GM23338 (cell line): ENCODE data around the gene MAP4K4.

Experiments used
- CTCF ChIP-seq, 2 experiments: fragments of 200-600 bp in 1 of 2; sonication (generic) in 1 of 2; conservative IDR thresholded peaks; 2 replicates each; pipeline versions ENCODE4 v1.5.1 to v1.6.1; 2016 to 2017; ENCODE audit warnings: antibody characterized with exemption in 2 of 2, low read depth in 2 of 2, mild to moderate bottlenecking in 2 of 2, moderate library complexity in 1 of 2
- ETS1 ChIP-seq: IDR thresholded peaks from 2 replicates; pipeline ENCODE4 v1.6.1; 2016; ENCODE audit warnings: antibody characterized with exemption
- EZH2 ChIP-seq: fragments of 200-600 bp; sonication (generic); IDR thresholded peaks from one replicate; pipeline ENCODE4 v1.8.0; 2017; ENCODE audit warnings: antibody characterized with exemption, mild to moderate bottlenecking, low read depth; ENCODE audit not compliant: unreplicated experiment
- EZH2phosphoT487 ChIP-seq: fragments of 200-600 bp; sonication (generic); IDR thresholded peaks from one replicate; pipeline ENCODE4 v1.8.1; 2018; ENCODE audit warnings: antibody characterized with exemption; ENCODE audit not compliant: unreplicated experiment
- NANOG ChIP-seq: IDR thresholded peaks from 2 replicates; pipeline ENCODE4 v1.6.1; 2016; ENCODE audit warnings: antibody characterized with exemption, borderline replicate concordance
- POLR2AphosphoS5 ChIP-seq: IDR thresholded peaks from 2 replicates; pipeline ENCODE4 v1.6.1; 2016; ENCODE audit warnings: antibody characterized with exemption, low read depth
- REST ChIP-seq: IDR thresholded peaks from one replicate; pipeline ENCODE4 v1.6.1; 2018; ENCODE audit warnings: antibody characterized with exemption; ENCODE audit not compliant: unreplicated experiment

GRCh38 chr2:101779656-101780055 is 82.1 kb downstream of the MAP4K4 start:
- TF ChIP-seq CTCF (conservative IDR thresholded peaks at IDR 0.05; ENCODE audit: low read depth in 2 of 2), result no peak
- TF ChIP-seq EZH2, result no peak
- TF ChIP-seq EZH2phosphoT487, result no peak
- no peak for TF ChIP-seq REST
- TF ChIP-seq POLR2AphosphoS5, result no peak
- no peak for TF ChIP-seq NANOG
- no peak for TF ChIP-seq ETS1
